NCI-H2029 (cell line): ENCODE results near the gene NME7.
"Not testable (repeated sequence)": the region's sequence is repeated elsewhere in the genome, so short reads cannot be mapped to it uniquely, and the experiment has no call there.

Experiments
- DNase-seq: peaks from one replicate; lab custom pipeline; 2025; lab: John Stamatoyannopoulos, UW

Gene NME7

DNA sequence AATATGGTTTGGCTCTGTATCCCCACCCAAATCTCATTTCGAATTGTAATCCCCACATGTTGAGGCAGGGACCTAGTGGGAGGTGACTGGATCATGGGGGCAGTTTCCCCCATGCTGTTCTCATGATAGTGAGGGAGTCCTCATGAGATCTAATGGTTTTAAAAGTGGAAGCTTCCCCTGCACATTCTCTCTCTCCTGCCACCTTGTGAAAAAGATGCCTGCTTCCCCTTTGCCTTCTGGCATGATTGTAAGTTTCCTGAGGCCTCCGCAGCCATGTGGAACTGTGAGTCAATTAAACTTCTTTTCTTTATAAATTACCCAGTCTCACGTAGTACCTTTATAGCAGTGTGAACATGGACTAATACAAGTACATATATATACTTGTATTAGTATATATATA is 25.5 kb downstream of the NME7 start:
- not testable (repeated sequence) for DNase-seq

DNA sequence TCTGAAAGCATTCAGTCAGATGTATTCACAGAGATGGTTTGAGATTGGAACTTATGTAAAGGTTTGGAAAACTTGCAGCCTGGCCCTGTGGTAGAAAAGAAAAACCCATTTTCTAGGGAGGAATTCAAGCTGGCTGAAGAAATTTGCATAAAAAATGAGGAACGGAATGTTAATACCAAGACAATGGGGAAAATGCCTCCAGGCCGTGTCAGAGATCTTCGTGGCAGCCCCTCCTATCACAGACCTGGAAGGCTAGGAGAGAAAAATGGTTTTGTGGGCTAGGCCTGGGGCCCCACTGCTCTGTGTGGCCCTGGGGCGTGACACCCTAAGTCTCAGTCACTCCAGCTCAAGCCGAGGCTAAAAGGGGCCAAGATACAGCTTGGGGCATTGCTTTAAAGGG is 26.7 kb downstream of the NME7 start:
- DNase-seq, result no peak

DNA sequence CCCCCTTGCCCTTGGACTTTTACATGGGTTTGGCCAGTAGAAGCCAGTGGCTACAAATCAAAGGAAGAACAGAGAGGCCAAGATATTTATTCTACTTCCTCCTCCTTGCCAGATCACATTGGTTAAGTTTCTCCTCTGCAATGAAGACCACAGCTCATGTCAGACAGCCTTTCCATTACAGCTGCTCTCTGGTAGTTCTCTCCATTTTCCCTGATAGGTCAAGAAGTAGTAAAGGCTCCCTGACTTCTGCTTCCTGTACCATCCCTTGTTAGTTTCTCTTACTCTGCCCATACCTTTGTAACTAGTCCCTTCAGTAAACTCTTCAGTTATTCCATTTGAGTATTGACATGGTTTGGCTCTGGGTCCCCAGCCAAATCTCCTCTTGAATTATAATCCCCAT is 27.8 kb downstream of the NME7 start:
- DNase-seq, result no peak

DNA sequence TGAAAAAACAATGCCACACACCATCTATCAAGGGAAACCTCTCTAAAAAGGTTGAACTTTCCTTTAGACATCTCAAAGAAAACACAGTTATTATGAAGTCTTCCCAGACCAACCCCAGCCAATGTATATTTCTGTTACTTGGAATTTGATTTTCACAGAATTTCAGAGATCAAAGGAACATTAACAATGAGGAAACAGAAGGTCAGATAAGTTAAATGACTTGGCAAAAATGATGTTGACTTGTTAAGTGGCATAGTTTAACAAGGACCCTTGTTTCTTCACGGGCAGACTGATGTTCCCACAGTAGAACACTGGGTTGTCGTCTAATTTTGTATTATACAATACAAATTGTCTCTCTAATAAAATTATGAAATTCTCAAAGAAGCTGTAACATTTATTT is 29.0 kb downstream of the NME7 start:
- no peak for DNase-seq

DNA sequence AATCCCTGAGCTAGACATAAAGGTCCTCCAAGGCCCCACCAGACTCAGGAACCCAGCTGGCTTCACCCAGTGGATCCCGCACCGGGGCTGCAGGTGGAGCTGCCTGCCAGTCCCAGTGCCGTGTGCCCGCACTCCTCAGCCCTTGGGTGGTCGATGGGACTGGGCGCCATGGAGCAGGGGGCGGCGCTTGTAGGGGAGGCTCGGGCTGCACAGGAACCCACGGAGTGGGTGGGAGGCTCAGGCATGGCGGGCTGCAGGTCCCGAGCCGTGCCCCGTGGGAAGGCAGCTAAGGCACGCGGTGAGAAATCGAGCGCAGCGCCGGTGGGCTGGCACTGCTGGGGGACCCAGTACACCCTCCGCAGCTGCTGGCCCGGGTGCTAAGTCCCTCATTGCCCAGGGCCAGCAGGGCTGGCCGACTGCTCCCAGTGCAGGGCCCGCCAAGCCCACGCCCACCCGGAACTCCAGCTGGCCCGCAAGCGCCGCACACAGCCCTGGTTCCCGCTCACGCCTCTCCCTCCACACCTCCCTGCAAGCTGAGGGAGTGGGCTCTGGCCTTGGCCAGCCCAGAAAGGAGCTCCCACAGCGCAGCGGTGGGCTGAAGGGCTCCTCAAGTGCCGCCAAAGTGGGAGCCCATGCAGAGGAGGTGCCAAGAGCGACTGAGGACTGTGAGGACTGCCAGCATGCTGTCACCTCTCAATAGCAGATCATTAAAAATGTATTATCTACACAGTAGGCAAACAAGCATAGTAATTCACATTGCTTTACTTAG is 30.5 kb downstream of the NME7 start:
- not testable (repeated sequence) for DNase-seq

DNA sequence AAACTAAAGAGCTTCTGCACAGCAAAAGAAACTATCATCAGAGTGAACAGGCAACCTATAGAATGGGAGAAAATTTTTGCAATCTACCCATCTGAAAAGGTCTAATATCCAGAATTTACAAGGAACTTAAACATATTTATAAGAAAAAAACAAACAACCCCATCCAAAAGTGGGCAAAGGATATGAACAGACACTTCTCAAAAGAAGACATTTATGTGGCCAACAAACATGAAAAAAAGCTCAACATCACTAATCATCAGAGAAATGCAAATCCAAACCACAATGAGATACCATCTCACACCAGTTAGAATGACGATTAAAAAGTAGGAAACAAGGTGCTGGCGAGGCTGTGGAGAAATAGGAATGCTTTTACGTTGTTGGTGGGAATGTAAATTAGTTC is 32.9 kb downstream of the NME7 start:
- DNase-seq, result not testable (repeated sequence)

DNA sequence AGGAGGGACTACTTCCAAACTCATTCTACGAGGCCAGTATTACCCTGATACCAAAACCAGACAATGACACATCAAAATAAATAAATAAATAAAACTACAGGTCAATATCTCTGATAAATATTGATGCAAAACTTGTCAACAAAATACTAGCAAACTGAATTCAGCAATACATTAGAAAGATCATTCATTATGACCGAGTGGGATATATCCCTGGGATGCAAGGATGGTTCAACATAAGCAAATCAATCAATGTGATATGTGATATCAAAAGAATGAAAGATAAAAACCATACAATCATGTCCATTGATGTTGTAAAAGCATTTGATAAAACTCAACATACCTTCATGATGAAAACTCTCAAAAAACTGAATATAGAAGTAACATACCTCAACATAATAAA is 36.7 kb downstream of the NME7 start:
- no peak for DNase-seq

DNA sequence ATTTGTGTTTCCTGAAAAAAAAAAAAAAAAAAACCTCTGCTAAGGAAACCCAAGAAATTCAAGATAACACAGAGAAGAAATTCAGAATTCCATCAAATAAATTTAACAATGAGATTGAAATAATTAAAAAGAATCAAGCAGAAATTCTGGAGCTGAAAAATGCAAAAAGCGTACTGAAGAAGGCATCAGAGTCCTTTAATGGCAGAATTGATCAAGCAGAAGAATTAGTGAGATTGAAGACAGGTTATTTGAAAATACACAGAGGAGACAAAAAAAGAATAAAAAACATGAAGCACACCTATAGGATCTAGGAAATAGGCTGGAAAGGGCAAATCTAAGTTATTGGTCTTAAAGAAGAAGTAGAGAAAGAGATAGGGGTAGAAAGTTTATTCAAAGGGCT is 38.2 kb downstream of the NME7 start:
- DNase-seq, result no peak

DNA sequence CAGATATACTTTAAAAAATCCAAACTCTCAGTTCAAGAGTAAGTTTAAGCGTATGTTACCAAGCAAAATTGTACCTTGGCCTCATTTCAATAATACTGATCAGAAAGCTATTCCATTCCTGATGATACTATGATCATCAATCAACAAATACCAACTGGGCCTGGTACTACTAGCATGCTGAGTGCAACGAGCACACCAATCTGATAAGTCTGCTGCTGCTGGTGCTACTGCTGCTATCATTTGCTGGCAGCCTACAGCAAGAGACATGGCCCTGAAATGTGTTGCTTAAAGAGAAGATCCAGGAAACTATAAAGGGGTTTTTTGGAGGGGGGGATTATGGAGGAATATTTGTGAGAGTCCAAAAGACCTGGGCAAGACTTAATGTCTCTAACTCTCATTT is 39.7 kb downstream of the NME7 start:
- no peak for DNase-seq

DNA sequence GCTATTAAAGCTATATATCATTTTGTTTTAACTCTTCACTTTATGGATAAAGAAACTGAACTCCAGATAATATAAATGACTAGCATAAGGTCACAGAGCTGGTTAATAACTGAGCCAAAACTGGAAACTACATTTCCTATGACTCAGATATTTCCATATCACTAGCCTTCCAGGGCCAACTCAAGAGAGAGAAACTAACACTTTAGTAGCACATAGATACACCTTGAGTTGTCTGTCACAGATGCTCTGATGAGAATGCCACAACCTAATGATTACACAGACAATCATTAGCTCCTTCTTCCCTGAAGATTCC is 40.7 kb downstream of the NME7 start:
- no peak for DNase-seq

DNA sequence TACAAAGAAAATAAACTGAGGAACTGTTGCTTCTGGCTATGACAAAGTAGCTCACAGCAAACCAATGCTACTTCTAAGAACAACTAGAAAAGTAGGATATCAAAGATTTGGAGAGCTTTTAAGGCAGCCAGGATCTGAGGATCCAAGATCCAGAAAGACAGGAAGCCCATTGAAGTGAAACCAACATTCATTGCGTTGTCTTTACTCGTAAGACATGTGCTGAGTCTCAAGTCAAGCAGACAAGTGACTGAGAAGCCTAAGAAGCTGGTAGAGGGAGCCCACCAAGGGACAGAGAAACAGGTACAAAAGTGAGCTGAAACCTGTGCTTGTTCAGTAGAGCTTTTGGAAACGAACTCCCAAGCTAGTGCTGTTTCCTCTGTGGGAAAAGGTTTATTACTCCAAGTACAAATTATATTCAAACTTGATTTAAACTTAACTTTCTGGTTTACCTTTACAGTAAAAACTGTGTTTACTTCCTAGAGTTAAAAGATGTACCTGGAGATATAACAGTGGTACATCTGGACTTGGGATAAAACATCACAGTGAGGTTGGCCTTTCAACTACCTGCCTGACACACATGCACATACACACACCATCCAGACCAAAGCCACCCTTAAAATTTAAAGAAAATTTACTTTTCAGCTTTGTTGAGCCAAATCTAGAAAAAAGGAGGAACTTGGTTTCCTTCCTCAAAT is 41.2 kb downstream of the NME7 start:
- no peak for DNase-seq

DNA sequence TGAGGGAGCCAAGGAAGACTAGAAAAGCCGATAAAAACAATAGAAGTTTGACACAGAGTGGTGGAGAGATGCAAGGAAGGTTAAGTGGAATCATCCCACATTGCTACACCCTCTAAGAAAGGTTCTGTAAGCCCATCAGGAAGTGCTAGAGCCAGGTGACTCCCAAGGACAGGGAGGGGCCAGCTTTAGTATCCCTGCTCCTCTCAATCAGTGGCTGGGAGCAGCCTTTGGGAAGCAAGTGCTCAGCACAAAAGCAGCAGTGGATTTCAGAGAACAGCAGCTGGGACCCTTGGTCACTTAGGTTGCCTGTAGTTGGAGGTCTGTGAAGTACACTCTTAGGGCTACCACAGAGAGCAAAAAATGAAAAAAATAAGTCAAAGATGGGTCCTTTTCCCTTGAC is 42.5 kb downstream of the NME7 start:
- DNase-seq, result no peak

DNA sequence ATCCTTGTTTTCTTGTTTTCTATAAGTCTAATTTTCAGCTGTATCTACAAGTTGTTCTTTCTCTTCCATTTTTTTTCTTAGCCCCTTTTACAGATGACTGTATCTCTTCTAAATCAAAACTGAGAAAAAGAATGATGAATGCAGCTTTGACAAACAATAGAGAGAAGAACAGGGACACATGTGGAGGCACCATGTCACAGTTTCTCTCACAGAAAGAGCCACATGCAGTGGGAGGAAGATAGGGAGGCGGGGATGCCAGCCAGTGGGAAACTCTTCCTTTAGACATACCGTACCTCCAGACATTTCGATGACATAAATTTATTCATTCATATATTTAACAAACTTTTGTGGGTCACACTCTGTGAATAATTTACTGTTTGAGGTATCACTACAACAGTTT is 45.5 kb downstream of the NME7 start:
- DNase-seq, result no peak

DNA sequence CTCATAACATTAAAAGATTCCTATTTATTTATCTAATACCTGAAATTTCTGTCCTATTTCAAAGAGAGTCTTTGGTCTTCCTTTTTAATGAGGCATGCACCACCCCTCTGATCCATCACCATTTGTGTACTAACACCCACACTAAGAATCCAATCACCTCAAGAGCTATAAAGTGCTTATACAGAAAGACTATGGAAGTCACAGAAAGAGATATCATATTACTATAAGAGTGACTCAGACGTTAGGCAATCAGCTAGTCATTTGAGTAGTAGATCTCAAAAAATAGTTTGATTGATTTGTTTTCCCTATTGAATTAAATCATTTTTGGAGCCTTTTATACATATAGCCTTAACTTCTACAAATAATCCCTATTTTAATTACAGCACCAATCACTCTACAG is 46.1 kb downstream of the NME7 start:
- no peak for DNase-seq

DNA sequence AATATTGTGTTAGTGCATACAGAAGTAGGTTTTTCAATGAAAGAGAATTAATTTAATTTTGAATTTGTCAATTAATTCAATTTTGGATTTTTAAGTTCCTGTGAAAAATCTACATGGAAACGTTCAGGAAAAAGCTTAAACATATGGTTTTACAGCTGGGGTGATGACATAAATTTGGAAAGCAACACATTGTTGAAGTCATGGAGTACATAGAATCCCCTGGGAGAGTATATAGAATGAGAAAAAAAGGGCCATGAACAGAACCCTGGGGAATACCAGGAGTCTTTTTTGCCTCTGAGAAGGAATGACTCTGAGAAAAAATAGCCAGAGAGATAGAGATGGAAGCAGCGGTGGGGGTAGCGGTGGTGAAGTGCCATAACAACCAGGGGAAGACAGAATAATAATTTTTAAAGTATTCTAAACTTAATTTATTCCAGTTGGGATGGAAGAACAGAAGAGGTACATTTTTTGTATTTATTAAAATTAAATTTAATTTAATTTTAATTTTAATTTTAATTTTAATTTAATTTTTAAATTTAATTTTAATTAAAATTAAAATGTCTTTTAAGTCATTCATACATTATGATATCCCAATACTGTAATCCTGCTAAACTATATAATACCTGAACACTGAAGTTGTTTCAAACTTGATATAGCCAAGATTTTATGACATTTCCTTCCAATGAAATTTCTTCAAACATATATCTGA is 48.9 kb downstream of the NME7 start:
- no peak for DNase-seq

DNA sequence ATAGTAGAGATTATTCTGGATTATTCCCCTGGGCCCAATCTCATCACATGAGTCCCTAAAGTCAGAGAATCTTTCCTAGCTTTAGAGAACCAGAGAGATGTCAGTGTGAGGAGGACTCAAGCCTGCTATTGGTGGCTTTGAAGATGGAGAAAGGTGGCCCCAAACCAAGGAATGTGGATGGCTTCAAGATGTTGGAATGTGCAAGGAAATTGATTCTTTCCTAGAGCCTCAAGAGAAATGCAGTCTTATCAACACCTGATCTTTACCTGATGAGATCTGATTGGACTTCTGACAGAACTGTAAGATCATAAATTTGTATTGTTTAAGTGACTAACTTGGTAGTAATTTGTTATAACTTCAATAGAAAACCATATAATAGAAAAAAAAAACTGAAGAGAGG is 51.0 kb downstream of the NME7 start:
- no peak for DNase-seq

DNA sequence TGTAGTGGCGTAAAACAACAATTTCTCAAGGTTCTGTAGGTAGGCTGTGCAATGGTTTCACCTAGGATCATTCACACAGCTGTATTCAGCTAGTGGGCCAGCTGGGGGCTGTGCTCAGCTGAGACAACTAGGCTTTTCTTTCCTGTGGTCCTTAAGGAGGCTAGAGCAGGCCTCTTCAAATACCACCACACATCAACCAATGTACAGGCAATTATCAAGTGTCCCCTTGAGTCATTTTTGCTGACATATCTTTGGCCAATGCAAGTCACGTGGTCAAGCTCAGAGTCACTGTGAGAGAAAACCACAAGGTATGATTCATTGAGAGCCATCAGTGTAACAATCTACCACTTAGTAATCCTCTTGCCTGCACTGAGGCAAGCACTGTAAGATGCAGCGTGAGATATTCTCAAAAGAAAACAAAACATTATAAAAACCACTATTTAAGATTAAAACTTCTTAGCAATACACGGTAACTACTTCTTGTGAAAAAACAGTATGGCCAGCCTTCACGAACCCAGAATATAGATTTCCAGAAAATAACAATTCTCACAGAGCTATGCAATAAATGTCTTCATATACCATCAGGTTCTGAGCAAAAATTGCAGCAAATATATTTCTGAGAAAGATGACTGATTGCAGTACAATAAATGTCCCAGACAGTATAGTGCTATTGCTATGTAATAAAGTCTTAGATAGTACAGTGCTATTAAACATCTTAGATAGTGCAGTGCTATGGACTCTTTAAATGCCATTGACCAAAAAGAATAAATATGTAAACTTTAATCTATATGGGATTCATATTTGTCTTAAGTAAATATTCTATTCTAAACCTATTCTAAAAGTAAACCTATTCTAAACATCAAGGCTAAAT is 55.3 kb downstream of the NME7 start:
- no peak for DNase-seq

DNA sequence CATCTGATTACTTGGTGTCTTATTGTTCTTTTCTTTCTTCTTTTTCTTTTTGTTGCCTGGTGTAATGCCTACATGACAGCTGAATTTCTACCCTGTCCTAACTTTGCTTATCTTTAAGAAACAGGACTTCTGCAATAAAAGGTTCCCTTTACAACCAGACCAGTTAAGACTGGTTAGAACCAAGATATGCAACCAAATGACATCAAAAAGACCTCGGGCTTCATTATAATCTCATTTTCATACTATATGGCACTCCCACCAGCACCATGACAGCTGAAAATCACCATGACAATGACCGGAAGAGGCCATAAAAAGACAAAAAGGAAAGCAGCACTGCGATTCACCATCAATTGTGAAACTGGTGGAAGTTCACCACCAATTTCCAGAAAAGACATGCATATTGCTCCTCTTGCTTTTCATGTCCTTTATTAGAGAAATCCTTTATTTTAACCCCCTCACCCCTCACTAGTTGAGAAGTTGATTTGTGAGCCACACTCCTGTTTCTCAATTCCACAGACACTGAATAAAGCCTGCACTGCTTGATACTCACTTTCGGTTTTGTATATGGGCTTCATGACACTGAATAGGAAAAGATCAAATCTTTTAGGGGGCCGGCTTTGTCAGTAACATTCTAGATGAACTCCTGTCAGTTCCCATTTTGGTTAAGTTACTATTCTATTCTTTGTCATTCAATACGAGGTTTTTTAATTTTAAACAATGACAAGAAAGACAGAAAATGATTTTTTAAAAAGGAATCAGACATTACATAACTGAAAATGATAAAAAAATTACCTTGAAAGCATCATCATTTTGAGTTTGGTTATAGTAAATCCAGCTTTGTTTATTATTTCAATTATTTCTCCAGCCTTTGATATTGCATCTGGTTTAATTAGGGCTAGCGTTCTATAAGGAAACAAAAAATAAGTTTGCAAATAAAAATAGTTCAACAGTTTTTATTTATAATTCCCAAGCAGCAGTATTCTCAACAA is 58.1 kb downstream of the NME7 start:
- no peak for DNase-seq

DNA sequence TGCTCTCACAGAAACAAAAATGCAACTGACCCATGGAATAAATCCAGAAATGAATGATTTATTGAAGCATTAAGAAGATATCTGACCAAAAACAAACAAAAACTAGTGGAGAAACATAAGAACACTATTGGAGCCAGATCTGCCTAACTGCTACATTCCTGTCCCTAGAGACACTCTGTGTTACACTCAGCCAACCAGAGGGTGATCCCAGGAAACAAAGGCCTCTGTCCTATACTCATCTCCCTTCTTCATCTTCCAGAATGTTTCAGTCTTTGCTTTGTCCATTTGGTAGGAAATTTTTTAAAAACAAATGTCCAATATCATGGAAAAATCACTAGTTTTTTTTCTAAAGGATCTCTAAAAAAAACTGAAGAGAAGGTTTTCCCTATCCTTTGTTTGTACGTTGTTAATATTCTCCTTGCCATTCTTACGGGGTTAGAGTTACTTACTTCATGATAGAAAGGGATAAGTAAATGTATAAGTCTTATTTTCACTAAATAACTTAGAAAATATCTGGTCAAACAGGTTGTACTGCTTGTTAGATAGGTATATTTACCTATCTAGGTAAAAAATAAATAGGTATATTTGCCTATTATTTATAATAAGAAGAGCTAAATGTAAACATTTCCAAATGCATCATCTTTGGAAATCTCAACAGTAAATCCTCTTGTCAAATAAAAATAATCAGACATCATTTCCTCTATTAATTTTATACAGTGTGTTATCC is 59.1 kb downstream of the NME7 start:
- DNase-seq, result no peak

DNA sequence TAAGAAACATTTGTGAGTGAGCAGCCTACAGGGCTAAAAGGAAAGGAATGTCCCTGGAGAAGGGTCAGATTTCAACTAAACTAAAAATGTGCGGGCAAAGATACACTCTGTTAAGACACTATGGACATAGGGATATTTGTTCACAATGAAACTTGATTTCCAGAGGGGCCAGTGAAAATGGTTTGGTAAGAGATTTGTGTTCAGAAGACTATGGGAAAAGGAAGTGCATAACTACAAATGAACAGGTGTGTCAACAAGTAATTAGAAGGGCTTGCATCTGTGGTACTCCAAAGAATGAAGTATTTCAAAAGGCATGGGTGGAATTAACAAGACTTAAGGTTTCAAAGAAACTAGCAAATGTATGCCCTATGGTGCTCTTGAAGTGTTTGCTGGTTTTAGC is 60.4 kb downstream of the NME7 start:
- DNase-seq, result no peak

DNA sequence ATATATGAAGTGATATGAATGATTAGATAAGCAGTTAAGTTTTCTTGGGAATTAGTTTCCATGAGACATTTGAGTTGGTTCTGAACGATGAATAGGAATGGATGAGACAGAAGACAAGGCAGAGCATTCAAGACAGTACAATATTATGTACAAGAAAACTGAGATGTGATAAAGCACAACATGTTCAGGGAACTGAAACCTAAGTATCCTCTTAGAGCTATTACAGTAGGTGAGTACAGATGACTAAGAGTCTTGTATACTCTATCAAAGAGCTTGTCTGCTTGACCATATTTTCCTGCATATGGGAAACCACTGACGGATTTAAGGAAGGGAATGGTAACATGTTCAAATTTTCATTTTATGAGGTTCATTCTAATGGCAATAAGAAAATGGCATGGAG is 61.6 kb downstream of the NME7 start:
- no peak for DNase-seq
